Measurements from ENCODE around the gene UST. TPM values are rescaled to one million over a fixed set of nuclear protein-coding genes. Genes with fewer than 3 reads are reported as not detected.
"Not testable (repeated sequence)": the region's sequence is repeated elsewhere in the genome, so short reads cannot be mapped to it uniquely, and the experiment has no call there.

Gene UST
- total RNA-seq, 4 donors from 2014 or later: 13.5 to 47.1 (median 33.0) TPM

DNA sequence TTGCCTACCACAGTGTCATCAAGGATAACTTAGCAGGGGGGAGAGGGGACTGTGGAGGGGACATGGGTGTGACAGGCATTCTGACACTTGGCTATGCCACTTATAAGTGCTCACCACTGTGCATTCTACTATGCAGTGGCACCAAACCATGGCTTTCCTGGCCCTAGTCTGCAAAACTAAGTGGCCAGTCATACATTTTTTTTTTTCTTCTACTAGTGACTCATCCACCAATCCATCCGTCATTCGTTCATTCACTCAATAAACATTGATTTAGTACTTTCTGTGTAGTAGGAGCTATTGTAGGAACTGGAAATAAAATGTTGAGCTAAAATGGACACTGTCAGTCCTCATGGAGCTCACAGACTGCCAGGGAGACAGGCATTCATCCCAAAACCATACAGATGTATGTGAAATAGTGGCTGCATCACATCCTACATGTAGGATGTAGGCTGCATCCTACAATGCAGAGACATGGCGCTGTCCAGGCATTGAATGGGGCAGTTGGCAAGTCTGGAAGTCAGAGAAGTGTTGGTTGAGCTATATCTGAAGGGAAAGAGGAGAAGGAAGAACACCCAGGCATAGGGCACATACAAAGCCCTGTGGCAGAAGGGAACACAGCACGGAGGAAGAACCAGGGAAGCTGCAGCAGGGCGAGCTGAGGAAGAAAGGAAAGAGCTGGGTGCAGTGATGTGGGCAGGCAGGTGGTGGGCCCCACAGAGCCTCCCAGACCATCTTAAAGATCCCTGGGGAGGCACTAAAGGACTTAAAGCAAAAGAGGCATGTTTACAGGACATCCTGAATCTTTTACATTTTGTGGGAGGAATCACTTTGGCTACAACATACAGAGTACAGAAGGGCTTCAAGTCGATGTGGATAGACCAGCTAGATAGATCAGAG lies 224.4 kb downstream of the UST start:
- Histone ChIP-seq H3K27ac (no peak overlapping the region), H3K36me3 (no peaks in the 10 kb centered on the region), H3K27me3 (no peaks in the 10 kb centered on the region), H3K4me1 (peaks cover 0 to 28% (median 15%) of the 10 kb centered on the region in 4 donors), H3K4me3 (no peak overlapping the region), H3K9me3 (no peaks in the 10 kb centered on the region)
- 73 to 74% methylated on average over 6 of the region's 6 CpGs for WGBS, 2 donors
- TF ChIP-seq EP300 (IDR thresholded peaks at IDR 0.05) (no peak), POLR2A (IDR thresholded peaks at IDR 0.05) (no peak)
- TF ChIP-seq, protein P1, sequence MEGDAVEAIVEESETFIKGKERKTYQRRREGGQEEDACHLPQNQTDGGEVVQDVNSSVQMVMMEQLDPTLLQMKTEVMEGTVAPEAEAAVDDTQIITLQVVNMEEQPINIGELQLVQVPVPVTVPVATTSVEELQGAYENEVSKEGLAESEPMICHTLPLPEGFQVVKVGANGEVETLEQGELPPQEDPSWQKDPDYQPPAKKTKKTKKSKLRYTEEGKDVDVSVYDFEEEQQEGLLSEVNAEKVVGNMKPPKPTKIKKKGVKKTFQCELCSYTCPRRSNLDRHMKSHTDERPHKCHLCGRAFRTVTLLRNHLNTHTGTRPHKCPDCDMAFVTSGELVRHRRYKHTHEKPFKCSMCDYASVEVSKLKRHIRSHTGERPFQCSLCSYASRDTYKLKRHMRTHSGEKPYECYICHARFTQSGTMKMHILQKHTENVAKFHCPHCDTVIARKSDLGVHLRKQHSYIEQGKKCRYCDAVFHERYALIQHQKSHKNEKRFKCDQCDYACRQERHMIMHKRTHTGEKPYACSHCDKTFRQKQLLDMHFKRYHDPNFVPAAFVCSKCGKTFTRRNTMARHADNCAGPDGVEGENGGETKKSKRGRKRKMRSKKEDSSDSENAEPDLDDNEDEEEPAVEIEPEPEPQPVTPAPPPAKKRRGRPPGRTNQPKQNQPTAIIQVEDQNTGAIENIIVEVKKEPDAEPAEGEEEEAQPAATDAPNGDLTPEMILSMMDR (IDR thresholded peaks at IDR 0.05): no peak
- DNase-seq (ENCODE audit: low spot score in 2 of 2): no peak

DNA sequence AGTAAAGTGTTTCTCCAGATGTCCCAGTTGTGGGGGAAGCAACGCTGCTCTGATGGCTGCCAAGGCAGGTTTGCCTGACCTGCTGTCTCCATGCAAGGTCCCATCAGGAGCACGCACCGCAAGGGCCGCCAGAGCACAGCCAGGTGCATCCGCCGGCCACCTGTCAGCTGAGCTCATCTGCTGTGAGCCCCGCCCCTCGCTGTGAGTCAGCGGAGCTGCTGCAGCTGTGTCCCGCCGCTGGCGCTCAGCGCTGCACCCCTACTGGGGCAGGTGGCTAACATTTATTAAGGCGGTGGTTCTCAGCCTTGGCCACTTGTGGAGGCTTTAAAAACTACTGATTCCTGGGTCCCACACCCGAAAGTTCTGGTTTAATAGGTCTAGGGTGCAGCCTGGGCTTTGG lies 225.7 kb downstream of the UST start:
- DNase-seq (ENCODE audit: low spot score in 2 of 2): no peak
- WGBS, 2 donors: 49 to 58% methylated on average over 12 to 13 of the region's 15 CpGs

DNA sequence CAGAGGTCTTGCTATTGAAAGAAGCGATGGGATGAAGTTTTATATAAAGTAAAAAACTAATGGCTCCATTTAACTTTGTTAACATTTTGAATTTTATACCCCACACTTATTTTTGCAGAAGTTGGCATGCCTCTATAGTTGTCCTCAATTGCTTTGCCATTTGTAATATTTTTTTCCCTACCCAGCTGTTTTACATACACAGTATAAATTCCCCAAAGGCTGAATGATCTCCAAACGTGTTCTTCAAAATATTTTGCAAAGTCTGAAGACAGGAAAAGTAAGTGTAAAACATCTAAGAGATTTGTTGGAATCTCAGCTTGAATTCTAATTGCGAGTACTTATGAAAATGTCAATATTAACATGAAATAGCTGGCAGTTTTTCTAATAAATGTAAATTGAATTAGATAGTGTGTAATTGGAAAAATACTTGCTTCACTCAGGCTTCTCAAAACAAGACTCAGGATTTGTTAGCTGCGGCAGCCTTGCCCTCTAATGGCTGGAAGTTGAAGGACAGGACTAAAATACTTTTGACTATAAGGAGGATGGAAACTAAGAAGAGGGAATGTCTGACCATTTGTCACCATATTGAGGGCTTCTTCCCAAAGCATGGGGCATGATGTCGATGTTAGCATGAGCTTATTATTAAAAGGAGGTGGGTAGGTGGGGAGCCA lies 226.8 kb downstream of the UST start:
- TF ChIP-seq, protein P1 (IDR thresholded peaks at IDR 0.05): peak; percentile 26 to 57 (median 40)
- TF ChIP-seq EP300 (IDR thresholded peaks at IDR 0.05): no peak
- no peak for TF ChIP-seq POLR2A (IDR thresholded peaks at IDR 0.05)
- 34 to 44% methylated on average over 5 of the region's 5 CpGs for WGBS, 2 donors
- DNase-seq (ENCODE audit: low spot score in 2 of 2): no peak
- no peak overlapping the region for H3K27ac ChIP-seq
- no peaks in the 10 kb centered on the region for H3K9me3 ChIP-seq
- H3K36me3 ChIP-seq: no peaks in the 10 kb centered on the region
- no peaks in the 10 kb centered on the region for H3K27me3 ChIP-seq
- peaks cover 0 to 11% (median 7%) of the 10 kb centered on the region in 4 donors for H3K4me1 ChIP-seq
- H3K4me3 ChIP-seq: no peak overlapping the region

More for the DNA sequence above, 225.7 kb downstream of the UST start:
- Histone ChIP-seq H3K36me3 (no peaks in the 10 kb centered on the region), H3K4me3 (no peak overlapping the region), H3K27me3 (no peaks in the 10 kb centered on the region), H3K27ac (no peak overlapping the region), H3K9me3 (no peaks in the 10 kb centered on the region), H3K4me1 (peaks cover 0 to 21% (median 14%) of the 10 kb centered on the region in 4 donors)
- TF ChIP-seq POLR2A (IDR thresholded peaks at IDR 0.05): no peak
- no peak for TF ChIP-seq EP300 (IDR thresholded peaks at IDR 0.05)
- TF ChIP-seq, protein P1 (IDR thresholded peaks at IDR 0.05): no peak

DNA sequence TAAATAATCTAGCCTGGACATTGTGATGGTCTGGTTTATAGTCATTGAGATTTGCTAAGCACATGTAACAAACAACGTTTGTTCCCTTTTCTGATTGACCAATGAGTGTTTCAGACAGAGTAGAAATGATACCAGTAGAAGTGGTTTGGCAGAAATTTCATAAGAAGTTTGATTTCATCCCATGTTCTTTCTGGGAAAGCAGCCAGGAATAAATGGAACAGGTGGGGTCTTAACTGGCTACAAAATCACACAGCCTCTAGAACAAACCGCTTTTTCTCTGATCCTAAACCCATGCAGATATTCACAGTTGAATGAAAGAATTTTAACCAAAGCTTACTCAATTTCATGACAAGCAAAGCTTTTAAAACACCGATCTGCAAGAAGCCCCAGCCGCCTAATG lies 227.5 kb downstream of the UST start:
- Histone ChIP-seq H3K27ac (no peak overlapping the region), H3K27me3 (no peaks in the 10 kb centered on the region), H3K4me1 (peaks cover 0 to 7% (median 2%) of the 10 kb centered on the region in 4 donors), H3K4me3 (no peak overlapping the region), H3K9me3 (no peaks in the 10 kb centered on the region), H3K36me3 (no peaks in the 10 kb centered on the region)
- DNase-seq (ENCODE audit: low spot score in 2 of 2): no peak
- 74 to 78% methylated on average over 4 of the region's 4 CpGs for WGBS, 2 donors
- TF ChIP-seq, protein P1 (IDR thresholded peaks at IDR 0.05): no peak
- TF ChIP-seq POLR2A (IDR thresholded peaks at IDR 0.05) (no peak), EP300 (IDR thresholded peaks at IDR 0.05) (no peak)

DNA sequence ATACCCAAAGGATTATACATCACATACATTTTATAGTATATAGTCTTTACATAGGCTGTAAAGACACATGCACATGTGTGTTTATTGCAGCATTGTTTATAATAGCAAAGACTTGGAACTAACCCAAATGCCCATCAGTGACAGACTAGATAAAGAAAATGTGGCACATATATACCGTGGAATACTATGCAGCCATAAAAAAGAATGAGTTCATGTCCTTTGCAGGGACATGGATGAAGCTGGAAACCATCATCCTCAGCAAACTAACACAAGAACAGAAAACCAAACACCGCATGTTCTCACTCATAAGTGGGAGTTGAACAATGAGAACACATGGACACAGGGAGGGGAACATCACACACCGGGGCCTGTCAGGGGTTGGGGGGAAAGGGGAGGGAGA lies 231.5 kb downstream of the UST start:
- H3K9me3 ChIP-seq; H3K36me3 ChIP-seq; H3K4me1 ChIP-seq; H3K27me3 ChIP-seq; DNase-seq (ENCODE audit: low spot score in 2 of 2); H3K27ac ChIP-seq; H3K4me3 ChIP-seq: not testable (repeated sequence)
- WGBS, 2 donors: 94 to 98% methylated on average over 3 of the region's 3 CpGs
